ENCODE data around the gene GLMP. TPM values are rescaled to one million over a fixed set of nuclear protein-coding genes. Genes with fewer than 3 reads are reported as not detected.

GLMP gene
- total and polyA plus RNA-seq, 2 donors (not counting 1 experiment from before 2014, with no cell fraction given) = 10.2 to 21.2 TPM

DNA sequence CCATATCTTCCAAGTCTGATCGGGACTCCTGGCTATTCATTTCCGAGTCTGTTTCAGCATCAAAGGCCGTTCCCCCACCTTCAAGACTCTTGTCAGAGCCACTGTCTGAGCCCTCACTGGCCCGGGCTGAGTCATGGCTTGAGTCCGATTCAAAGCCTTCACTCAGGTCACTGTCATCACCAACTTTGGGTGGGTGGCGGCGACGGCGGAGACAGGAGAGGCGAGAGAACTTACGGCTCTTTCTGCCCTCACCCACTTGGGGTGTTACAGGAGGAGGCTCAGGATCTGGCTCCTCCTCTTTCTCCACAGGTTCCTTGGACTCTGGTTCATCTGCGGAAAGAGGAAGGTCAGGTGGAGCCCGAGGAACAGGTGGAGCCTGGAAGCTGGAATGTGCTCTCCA is 29.4 kb downstream of the GLMP start:
- intact Hi-C loops (cut with micrococcal nuclease) = no loop called here
- H3K4me3 Mint-ChIP-seq = no peak overlapping the region
- no peaks in the 10 kb centered on the region for H3K9me3 ChIP-seq (ENCODE audit: control extremely low read depth in 1 of 3, control insufficient read depth in 2 of 3, insufficient read depth in 1 of 3, low read length in 2 of 3)
- ChIA-PET CTCF (no interaction called here), POLR2A (no interaction called here)
- no peak overlapping the region for H3K4me3 ChIP-seq (ENCODE audit: control extremely low read depth in 1 of 5, extremely low read depth in 1 of 5, insufficient read depth in 1 of 5, low read depth in 2 of 5, low read length in 4 of 5)
- no peak overlapping the region for H3K4me2 ChIP-seq (replicated peaks; ENCODE audit: low read depth, low read length, poor library complexity, severe bottlenecking)
- no peaks in the 10 kb centered on the region for H3K9me3 Mint-ChIP-seq (ENCODE audit: insufficient read depth)
- ATAC-seq (ENCODE audit: low read depth) (no peak), DNase-seq (no peak)
- no peaks in the 10 kb centered on the region for H3K27me3 ChIP-seq (replicated peaks in 1 of 4; ENCODE audit: control extremely low read depth in 1 of 4, control insufficient read depth in 3 of 4, insufficient read depth in 4 of 4, low read length in 3 of 4)
- TF ChIP-seq, protein P1, sequence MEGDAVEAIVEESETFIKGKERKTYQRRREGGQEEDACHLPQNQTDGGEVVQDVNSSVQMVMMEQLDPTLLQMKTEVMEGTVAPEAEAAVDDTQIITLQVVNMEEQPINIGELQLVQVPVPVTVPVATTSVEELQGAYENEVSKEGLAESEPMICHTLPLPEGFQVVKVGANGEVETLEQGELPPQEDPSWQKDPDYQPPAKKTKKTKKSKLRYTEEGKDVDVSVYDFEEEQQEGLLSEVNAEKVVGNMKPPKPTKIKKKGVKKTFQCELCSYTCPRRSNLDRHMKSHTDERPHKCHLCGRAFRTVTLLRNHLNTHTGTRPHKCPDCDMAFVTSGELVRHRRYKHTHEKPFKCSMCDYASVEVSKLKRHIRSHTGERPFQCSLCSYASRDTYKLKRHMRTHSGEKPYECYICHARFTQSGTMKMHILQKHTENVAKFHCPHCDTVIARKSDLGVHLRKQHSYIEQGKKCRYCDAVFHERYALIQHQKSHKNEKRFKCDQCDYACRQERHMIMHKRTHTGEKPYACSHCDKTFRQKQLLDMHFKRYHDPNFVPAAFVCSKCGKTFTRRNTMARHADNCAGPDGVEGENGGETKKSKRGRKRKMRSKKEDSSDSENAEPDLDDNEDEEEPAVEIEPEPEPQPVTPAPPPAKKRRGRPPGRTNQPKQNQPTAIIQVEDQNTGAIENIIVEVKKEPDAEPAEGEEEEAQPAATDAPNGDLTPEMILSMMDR (IDR thresholded peaks at IDR 0.05) = no peak
- TF ChIP-seq EZH2 (IDR thresholded peaks at IDR 0.05; ENCODE audit: borderline replicate concordance, insufficient read depth, low read depth, low read length, poor library complexity, severe bottlenecking) = no peak
- no peaks in the 10 kb centered on the region for H4K20me1 ChIP-seq (ENCODE audit: control insufficient read depth, insufficient read depth, low read length, poor library complexity, severe bottlenecking)
- no peak overlapping the region for H2AFZ ChIP-seq (ENCODE audit: insufficient read depth, low read depth, low read length, poor library complexity, severe bottlenecking)
- H3K27ac Mint-ChIP-seq = no peak overlapping the region
- 97% methylated on average over 11 of the region's 13 CpGs for WGBS (ENCODE audit: insufficient coverage)
- no peaks in the 10 kb centered on the region for H3K79me2 ChIP-seq (ENCODE audit: control insufficient read depth, insufficient read depth, low read length)
- H3K27ac ChIP-seq (ENCODE audit: low read length in 2 of 2) = no peak overlapping the region
- H3K27me3 Mint-ChIP-seq = no peaks in the 10 kb centered on the region
- no peaks in the 10 kb centered on the region for H3K4me1 Mint-ChIP-seq
- H3K36me3 ChIP-seq (replicated peaks in 1 of 2; ENCODE audit: control extremely low read depth in 1 of 2, control insufficient read depth in 1 of 2, extremely low read depth in 1 of 2, insufficient read depth in 2 of 2, low read length in 1 of 2) = peaks cover 27 to 73% of the 10 kb centered on the region in 2 experiments
- no peak overlapping the region for H3K9ac ChIP-seq (ENCODE audit: low read length)
- no peaks in the 10 kb centered on the region for H3K4me1 ChIP-seq (ENCODE audit: control insufficient read depth in 2 of 2, insufficient read depth in 2 of 2, low read length in 2 of 2)

DNA sequence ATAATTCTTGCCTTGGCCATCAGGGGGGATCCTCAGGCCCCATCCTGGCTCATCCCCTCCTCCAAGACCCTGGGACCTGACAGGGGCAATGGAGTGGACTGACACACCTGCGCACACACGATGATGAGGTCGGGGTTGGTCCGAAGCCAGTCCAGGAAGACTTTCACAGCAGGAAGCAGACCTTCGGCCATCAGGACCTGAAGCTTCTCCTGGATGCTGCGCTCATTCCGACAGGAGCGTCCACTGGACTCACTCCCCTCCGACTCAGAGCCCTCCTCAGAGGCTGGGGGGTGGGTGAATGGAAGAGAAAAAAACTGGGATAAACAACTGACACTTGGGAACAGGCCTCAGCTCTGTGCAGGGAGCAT is 32.2 kb downstream of the GLMP start:
- H3K79me2 ChIP-seq (ENCODE audit: control insufficient read depth, insufficient read depth, low read length) = no peaks in the 10 kb centered on the region
- no peaks in the 10 kb centered on the region for H3K9me3 Mint-ChIP-seq (ENCODE audit: insufficient read depth)
- H3K4me1 ChIP-seq (ENCODE audit: control insufficient read depth in 2 of 2, insufficient read depth in 2 of 2, low read length in 2 of 2) = no peaks in the 10 kb centered on the region
- no peak overlapping the region for H2AFZ ChIP-seq (ENCODE audit: insufficient read depth, low read depth, low read length, poor library complexity, severe bottlenecking)
- no peak overlapping the region for H3K27ac ChIP-seq (ENCODE audit: low read length in 2 of 2)
- H3K27ac Mint-ChIP-seq = no peak overlapping the region
- H3K27me3 Mint-ChIP-seq = no peaks in the 10 kb centered on the region
- H4K20me1 ChIP-seq (ENCODE audit: control insufficient read depth, insufficient read depth, low read length, poor library complexity, severe bottlenecking) = no peaks in the 10 kb centered on the region
- H3K27me3 ChIP-seq (replicated peaks in 1 of 4; ENCODE audit: control extremely low read depth in 1 of 4, control insufficient read depth in 3 of 4, insufficient read depth in 4 of 4, low read length in 3 of 4) = no peaks in the 10 kb centered on the region
- H3K4me3 ChIP-seq (ENCODE audit: control extremely low read depth in 1 of 5, extremely low read depth in 1 of 5, insufficient read depth in 1 of 5, low read depth in 2 of 5, low read length in 4 of 5) = no peak overlapping the region
- no peaks in the 10 kb centered on the region for H3K9me3 ChIP-seq (ENCODE audit: control extremely low read depth in 1 of 3, control insufficient read depth in 2 of 3, insufficient read depth in 1 of 3, low read length in 2 of 3)
- DNase-seq (no peak), ATAC-seq (ENCODE audit: low read depth) (no peak)
- ChIA-PET POLR2A (no interaction called here), CTCF (no interaction called here)
- TF ChIP-seq EZH2 (IDR thresholded peaks at IDR 0.05; ENCODE audit: borderline replicate concordance, insufficient read depth, low read depth, low read length, poor library complexity, severe bottlenecking) = no peak
- TF ChIP-seq, protein P1 (IDR thresholded peaks at IDR 0.05) = no peak
- 92% methylated on average over 2 of the region's 9 CpGs for WGBS (ENCODE audit: insufficient coverage)
- no peak overlapping the region for H3K4me2 ChIP-seq (replicated peaks; ENCODE audit: low read depth, low read length, poor library complexity, severe bottlenecking)
- intact Hi-C loops (cut with micrococcal nuclease) = no loop called here
- no peak overlapping the region for H3K4me3 Mint-ChIP-seq
- H3K36me3 ChIP-seq (replicated peaks in 1 of 2; ENCODE audit: control extremely low read depth in 1 of 2, control insufficient read depth in 1 of 2, extremely low read depth in 1 of 2, insufficient read depth in 2 of 2, low read length in 1 of 2) = peaks cover 22 to 83% of the 10 kb centered on the region in 2 experiments
- no peaks in the 10 kb centered on the region for H3K4me1 Mint-ChIP-seq
- no peak overlapping the region for H3K9ac ChIP-seq (ENCODE audit: low read length)
